GM12878 (cell line): ENCODE measurements around the gene EDNRA. TPM values are rescaled to one million over a fixed set of nuclear protein-coding genes. Genes with fewer than 3 reads are reported as not detected.

Experiments
- CHD1 ChIP-seq: IDR thresholded peaks from 2 replicates; pipeline ENCODE4 v1.6.1; 2012; ENCODE audit warnings: low read depth, low read length, improper control_type of control experiment
- ESRRA ChIP-seq: IDR thresholded peaks from 2 replicates; pipeline ENCODE4 v1.6.1; 2012; ENCODE audit warnings: mild to moderate bottlenecking, low read length, improper control_type of control experiment
- NFIC ChIP-seq: IDR thresholded peaks from 2 replicates; pipeline ENCODE4 v1.6.1; 2012; ENCODE audit warnings: low read depth, mild to moderate bottlenecking, inconsistent platforms, low read length, moderate library complexity
- NR2C1 ChIP-seq: fragments of 450-650 bp; IDR thresholded peaks from 2 replicates; pipeline ENCODE4 v1.6.1; 2017; ENCODE audit warnings: antibody characterized with exemption, mild to moderate bottlenecking, moderate library complexity
- NR2F1 ChIP-seq: fragments of 450-650 bp; conservative IDR thresholded peaks from 2 replicates; pipeline ENCODE4 v1.6.1; 2017; ENCODE audit warnings: mild to moderate bottlenecking
- RAD21 ChIP-seq: IDR thresholded peaks from 2 replicates; pipeline ENCODE4 v1.6.1; 2011; ENCODE audit warnings: mild to moderate bottlenecking, low read depth, low read length, moderate library complexity; ENCODE audit not compliant: insufficient read depth
- SPI1 ChIP-seq: IDR thresholded peaks from 2 replicates; pipeline ENCODE4 v1.6.1; 2011; ENCODE audit warnings: low read depth, mild to moderate bottlenecking, low read length, moderate library complexity, borderline replicate concordance; ENCODE audit not compliant: insufficient read depth
- TCF12 ChIP-seq: IDR thresholded peaks from 2 replicates; pipeline ENCODE4 v1.6.1; 2011; ENCODE audit warnings: low read depth, mild to moderate bottlenecking, low read length
- YBX1 ChIP-seq: fragments of 450-650 bp; IDR thresholded peaks from 2 replicates; pipeline ENCODE4 v1.6.1; 2016; ENCODE audit warnings: antibody characterized with exemption
- ZNF24 ChIP-seq: fragments of 450-650 bp; IDR thresholded peaks from 2 replicates; pipeline ENCODE4 v1.6.1; 2017; ENCODE audit warnings: antibody characterized with exemption, mild to moderate bottlenecking
- polyA plus RNA-seq, 11 experiments: library from polyadenylated mRNA; depleted of rRNA in 4 of 11; unstranded in 6 of 11; stranded (reverse) in 5 of 11; fragments of >200 nt; fragmentation: Nextera tagmentation in 4 of 11; fragmentation: Illumina TruSeq in 1 of 11; extraction: Ambion mirVana in 4 of 11; extraction: Trizol in 1 of 11; gene quantifications; 1 replicate in 1 of 11; 2 replicates in 10 of 11; pipeline versions ENCODE4 v1.2.1 to v1.2.3, GENCODE V29; 2011 to 2016; ENCODE audit warnings: inconsistent platforms in 2 of 11, missing spikeins in 2 of 11, low read depth in 1 of 11
- total RNA-seq, 4 experiments: library from RNA; depleted of rRNA in 3 of 4; stranded (reverse); fragments of >200 nt in 3 of 4; fragmentation: Illumina TruSeq in 1 of 4; extraction: Trizol in 1 of 4; gene quantifications; 2 replicates each; pipeline versions ENCODE4 v1.2.1 to v1.2.3, GENCODE V29; 2013 to 2021
- TF ChIP-seq, protein P1 (sequence below): fragments of 450-650 bp; IDR thresholded peaks from 2 replicates; pipeline ENCODE4 v1.6.1; 2017; ENCODE audit warnings: mild to moderate bottlenecking, low read depth, inconsistent platforms; ENCODE audit not compliant: poor library complexity, severe bottlenecking
- TF ChIP-seq, protein P2 (sequence below): IDR thresholded peaks from 2 replicates; pipeline ENCODE4 v1.6.1; 2012; ENCODE audit warnings: mild to moderate bottlenecking, low read depth, low read length
- TF ChIP-seq, protein P3 (sequence below): fragments of 450-650 bp; IDR thresholded peaks from 2 replicates; pipeline ENCODE4 v1.6.1; 2016; ENCODE audit warnings: mild to moderate bottlenecking

Gene EDNRA
- total and polyA plus RNA-seq, 10 of the 15 experiments (the other 5 are each of a cell fraction or from before 2014, with no cell fraction given), result 0.01 to 0.32 (median 0.13) TPM

DNA sequence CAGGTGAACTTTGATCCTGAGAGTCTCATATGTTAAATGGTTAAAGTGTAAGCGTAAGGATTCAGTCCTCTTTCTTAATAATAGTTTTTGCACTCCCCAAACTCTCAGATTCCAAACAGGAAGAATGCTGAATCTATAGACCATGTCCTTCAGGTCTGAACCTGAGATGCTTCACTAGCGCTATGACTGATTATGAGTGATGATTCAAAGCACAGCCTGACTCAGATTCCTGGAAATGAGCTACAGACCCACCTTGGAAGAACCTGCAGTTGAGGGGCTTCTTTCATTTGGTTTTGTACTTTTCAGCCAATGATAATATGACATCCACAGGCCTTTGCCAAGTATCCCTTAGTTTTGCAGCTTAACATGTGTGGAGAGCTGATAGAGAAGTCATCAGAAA, 1.4 kb downstream of the EDNRA start (continued):
- TF ChIP-seq, protein P1, sequence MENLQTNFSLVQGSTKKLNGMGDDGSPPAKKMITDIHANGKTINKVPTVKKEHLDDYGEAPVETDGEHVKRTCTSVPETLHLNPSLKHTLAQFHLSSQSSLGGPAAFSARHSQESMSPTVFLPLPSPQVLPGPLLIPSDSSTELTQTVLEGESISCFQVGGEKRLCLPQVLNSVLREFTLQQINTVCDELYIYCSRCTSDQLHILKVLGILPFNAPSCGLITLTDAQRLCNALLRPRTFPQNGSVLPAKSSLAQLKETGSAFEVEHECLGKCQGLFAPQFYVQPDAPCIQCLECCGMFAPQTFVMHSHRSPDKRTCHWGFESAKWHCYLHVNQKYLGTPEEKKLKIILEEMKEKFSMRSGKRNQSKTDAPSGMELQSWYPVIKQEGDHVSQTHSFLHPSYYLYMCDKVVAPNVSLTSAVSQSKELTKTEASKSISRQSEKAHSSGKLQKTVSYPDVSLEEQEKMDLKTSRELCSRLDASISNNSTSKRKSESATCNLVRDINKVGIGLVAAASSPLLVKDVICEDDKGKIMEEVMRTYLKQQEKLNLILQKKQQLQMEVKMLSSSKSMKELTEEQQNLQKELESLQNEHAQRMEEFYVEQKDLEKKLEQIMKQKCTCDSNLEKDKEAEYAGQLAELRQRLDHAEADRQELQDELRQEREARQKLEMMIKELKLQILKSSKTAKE, result no peak
- no peak for TF ChIP-seq CHD1
- TF ChIP-seq, protein P2, sequence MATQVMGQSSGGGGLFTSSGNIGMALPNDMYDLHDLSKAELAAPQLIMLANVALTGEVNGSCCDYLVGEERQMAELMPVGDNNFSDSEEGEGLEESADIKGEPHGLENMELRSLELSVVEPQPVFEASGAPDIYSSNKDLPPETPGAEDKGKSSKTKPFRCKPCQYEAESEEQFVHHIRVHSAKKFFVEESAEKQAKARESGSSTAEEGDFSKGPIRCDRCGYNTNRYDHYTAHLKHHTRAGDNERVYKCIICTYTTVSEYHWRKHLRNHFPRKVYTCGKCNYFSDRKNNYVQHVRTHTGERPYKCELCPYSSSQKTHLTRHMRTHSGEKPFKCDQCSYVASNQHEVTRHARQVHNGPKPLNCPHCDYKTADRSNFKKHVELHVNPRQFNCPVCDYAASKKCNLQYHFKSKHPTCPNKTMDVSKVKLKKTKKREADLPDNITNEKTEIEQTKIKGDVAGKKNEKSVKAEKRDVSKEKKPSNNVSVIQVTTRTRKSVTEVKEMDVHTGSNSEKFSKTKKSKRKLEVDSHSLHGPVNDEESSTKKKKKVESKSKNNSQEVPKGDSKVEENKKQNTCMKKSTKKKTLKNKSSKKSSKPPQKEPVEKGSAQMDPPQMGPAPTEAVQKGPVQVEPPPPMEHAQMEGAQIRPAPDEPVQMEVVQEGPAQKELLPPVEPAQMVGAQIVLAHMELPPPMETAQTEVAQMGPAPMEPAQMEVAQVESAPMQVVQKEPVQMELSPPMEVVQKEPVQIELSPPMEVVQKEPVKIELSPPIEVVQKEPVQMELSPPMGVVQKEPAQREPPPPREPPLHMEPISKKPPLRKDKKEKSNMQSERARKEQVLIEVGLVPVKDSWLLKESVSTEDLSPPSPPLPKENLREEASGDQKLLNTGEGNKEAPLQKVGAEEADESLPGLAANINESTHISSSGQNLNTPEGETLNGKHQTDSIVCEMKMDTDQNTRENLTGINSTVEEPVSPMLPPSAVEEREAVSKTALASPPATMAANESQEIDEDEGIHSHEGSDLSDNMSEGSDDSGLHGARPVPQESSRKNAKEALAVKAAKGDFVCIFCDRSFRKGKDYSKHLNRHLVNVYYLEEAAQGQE, result no peak
- TF ChIP-seq NR2F1, result no peak
- TF ChIP-seq SPI1, result no peak
- no peak for TF ChIP-seq TCF12
- TF ChIP-seq ESRRA, result no peak
- TF ChIP-seq ZNF24, result no peak
- TF ChIP-seq RAD21, result no peak
- TF ChIP-seq NR2C1, result no peak
- no peak for TF ChIP-seq YBX1
- TF ChIP-seq, protein P3, sequence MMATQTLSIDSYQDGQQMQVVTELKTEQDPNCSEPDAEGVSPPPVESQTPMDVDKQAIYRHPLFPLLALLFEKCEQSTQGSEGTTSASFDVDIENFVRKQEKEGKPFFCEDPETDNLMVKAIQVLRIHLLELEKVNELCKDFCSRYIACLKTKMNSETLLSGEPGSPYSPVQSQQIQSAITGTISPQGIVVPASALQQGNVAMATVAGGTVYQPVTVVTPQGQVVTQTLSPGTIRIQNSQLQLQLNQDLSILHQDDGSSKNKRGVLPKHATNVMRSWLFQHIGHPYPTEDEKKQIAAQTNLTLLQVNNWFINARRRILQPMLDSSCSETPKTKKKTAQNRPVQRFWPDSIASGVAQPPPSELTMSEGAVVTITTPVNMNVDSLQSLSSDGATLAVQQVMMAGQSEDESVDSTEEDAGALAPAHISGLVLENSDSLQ, result no peak
- no peak for TF ChIP-seq NFIC
